HG02885 (cell line): ENCODE results near the gene SETDB2.

Source experiments
- ATAC-seq: cut with Tn5 transposase; IDR thresholded peaks from one replicate; pipeline ENCODE4 v1.9.1; 2021; ENCODE audit warnings: mild to moderate bottlenecking; ENCODE audit not compliant: unreplicated experiment, poor library complexity

Gene SETDB2, protein sequence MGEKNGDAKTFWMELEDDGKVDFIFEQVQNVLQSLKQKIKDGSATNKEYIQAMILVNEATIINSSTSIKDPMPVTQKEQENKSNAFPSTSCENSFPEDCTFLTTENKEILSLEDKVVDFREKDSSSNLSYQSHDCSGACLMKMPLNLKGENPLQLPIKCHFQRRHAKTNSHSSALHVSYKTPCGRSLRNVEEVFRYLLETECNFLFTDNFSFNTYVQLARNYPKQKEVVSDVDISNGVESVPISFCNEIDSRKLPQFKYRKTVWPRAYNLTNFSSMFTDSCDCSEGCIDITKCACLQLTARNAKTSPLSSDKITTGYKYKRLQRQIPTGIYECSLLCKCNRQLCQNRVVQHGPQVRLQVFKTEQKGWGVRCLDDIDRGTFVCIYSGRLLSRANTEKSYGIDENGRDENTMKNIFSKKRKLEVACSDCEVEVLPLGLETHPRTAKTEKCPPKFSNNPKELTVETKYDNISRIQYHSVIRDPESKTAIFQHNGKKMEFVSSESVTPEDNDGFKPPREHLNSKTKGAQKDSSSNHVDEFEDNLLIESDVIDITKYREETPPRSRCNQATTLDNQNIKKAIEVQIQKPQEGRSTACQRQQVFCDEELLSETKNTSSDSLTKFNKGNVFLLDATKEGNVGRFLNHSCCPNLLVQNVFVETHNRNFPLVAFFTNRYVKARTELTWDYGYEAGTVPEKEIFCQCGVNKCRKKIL

DNA sequence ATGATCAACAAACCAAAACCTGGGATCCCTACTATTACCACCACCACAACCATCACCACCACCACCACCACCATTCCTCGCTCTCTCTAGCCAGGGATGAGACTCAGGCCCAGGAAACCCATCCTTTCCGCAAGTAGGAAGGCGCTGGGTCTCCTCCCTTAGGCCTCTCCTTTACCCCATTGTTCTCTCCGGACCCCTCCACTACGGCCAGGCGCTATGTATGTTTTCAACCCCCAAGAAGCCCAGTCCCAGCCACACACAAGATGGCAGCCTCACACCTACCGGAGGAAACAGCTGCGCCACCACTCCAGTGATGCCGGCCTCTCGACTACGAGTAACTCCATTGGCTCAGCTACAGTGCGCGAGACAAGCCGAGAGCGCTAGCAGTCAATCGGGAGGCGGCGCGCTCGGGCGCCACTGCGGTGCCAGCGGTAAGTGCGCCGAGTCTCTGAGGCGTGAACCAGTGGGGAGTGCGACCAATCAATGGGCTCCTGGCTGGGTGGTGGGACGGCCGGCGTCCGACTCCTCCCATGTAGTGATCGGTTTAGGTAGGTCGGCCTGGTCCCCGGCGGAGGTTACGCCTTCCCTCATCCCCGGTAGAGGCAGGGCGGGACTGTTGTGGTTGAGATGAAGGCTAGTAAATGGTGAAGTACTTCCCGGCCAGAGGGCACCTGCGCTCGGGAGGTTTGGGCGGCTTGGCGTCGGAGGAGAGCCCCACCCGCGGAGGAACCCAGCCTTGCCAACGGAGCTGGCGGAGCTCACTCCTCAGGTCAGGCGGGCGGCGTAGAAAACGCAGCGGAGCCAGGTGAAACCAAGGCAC is at the start of gene SETDB2, which contains the start of gene CAB39L:
TSS of gene SETDB2 (plus strand) at position 571 of the 820 bp plus-strand sequence. CDS start 7,620 bp downstream, outside the sequence.
TSS of gene CAB39L (minus strand) at position 361 of the 820 bp plus-strand sequence. CDS start 61,154 bp downstream, outside the sequence.
- peak; percentile 94 for ATAC-seq

DNA sequence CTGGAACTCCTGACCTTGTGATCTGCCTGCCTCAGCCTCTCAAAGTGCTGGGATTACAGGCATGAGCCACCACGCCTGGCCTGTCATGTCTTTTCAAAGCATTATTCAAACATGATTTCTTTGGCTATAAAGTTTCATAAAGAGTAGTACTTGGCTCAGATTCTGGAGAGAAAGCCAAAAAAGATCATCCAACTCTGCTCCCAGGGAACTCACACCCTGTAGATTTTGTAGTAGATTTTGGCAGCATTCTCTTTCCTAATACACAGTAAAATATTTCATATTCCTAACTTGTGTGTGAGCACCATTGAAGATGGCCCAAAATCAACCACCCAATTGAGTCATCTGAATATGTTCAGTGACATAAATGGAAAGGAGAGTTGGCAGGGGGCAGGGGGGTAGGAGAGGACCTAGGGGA is 48.6 kb upstream of the SETDB2 start:
- ATAC-seq = no peak

DNA sequence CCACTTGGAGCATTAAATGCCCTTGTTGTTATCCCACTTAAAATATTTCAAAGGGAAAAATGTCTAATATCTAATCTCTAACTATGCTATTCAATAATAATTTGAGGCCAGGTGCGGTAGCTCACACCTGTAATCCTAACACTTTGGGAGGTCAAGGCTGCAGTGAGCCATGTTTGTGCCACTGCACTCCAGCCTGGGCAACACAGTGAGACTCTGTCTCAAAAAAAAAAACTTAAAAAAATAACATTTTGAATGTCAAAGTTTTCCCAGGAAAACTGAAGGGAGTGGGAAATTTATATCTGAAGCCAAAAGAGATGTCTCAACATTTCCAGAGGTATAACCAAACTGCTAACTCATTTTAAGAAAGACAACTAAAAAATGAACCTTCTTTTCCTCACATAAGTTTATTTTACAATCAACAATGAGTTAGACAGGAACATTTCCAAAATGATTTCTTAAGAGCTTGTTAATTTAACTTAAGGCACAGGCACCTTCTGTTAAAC is 48.1 kb upstream of the SETDB2 start:
- ATAC-seq = no peak

DNA sequence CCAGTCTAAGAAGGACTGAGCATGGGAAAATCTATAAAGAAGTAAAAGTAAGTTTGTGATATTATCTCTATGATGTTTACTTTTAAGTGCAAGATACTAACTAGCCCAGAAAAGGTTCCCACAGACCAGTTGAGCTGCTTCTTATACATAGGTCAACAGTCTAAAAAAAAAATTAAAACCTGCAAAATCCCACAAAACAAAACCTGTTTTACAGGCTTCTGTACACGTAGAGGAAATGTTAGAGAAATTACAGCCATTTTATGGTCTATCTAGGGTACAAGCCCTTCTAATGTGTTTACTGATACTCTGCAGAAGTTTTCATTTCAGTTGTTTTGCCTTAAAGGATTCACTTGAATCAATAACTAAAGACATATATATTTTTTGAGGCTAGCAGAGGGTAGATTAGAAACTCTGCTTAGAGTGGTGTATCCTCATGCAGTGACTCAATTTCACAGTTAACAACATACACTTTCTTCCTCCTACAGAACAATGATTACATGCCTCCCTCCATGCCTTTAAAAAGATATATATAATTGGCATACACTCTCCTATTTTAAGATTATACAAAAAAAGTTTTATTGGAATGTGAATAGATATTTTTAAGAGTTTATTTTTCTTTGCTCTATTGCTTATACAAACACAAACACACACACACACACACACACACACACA is 44.1 kb upstream of the SETDB2 start:
- ATAC-seq = no peak

DNA sequence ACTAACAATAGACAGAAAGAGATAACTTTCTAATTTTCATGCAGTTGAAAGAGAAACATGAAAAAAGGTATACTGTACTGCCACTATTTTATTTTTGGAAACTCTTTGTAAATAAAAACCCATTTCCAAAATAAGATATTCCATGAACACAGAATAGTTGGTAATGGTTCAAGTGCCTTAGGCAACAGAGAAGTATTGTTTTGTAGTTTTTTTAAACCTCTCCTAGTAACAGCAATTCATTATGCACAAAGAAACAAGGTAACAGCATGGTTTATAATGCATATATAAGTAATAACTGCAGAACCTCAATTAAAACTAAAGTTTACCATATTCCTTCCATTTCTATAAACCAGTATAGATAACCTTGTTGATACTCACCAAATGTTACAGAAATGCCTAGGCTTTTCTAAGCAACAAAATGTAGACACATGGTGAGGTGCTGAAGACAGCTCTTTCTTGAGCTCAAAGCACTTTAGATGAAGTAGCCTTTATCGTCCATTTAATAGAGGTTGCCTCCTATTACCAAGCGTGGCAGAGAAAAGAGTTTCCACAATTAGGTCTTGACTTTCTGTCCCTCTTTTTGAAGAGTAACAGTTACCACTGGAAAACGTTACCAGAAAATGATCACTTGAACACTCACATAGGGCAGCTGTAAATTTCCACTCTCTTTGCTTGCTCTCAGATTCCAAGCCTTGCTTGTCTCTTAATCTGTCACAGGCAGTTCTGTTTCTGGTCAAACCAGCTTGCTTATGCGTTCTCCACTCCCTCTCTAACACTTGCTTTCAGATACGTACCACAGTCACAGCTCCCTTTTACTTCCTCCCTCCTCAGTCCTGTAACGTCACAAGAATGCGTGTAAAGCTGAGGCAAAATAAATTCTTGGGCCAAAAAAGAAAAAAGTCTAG is 43.1 kb upstream of the SETDB2 start:
- ATAC-seq = peak; percentile 66

DNA sequence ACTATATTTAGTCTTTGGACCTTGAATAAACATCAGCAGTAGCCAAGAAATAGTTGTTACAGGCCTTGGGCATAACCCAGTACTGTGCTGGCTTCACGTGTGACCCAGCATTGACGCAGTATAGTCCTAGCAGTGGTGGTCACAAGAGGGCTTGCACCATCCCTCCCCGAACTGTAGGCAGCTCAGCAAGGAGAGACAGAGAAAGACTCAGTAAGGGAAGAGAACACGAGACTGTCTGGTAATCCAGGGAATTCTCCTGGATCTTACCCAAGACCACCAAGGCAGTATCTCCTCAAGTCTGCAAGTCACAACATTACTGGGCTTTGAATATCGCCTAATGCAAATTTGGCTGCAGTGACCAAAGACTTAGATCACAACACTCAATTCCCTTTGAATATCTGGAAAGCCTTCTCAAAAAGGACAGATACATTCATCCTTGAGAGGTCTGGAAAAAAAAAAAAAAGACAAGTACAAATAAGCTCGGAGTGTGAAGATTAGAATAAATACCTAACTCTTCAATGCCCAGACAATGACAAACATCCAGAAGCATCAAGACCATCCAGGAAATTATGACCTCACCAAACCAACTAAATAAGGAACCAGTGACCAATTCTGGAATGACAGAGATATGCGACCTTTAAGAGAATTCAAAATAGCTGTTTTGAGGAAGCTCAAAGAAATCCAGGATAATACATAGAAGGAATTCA is 39.9 kb upstream of the SETDB2 start:
- ATAC-seq = no peak

DNA sequence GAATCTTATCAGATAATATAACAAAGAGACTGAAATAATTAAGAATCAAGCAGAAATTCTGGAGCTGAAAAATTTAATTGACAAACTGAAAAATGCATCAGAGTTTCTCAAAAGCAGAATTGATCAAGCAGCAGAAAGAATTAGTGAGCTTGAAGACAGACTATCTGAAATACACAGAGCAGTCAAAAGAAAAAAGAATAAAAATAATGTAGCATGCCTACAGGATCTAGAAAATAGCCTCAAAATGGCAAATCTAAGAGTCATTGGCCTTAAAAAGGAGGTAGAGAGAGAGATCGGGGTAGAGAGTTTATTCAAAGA is 39.4 kb upstream of the SETDB2 start:
- ATAC-seq = no peak

DNA sequence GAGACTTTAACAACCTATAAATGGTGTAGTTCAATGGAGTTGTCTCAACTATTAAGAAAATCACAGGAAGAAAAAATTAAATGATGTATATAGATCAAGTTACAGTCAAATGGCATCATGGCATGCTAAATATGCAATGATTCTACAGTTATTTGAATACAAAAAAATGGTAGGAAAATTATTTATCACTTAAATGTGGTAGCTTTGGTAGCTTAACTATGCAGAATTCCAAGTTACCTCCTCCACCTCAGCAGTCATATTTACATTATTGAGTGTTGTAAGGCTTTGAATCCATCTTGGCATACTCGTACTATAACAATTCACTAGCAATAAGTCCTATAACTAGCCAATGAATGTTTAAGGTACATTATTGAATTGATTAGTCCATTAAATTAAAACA is 37.0 kb upstream of the SETDB2 start:
- ATAC-seq = no peak

DNA sequence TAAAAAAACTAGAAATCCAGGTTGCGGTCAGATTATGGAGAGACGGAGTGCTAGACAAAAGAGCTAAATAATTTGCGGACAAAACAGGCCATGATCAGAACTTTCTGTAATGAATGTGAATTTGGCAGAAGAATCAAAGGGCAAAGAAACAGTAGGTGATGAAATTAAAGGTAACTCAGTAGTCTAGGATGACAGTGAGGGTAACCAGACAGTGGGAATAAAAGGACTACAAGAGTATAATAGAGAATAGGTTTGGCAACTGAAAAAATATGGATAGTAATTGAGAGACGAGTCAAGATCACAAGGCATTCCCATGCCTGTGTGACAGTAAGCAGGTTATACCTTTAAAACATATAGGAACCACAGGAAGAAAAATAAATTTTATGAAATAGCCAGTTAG is 36.1 kb upstream of the SETDB2 start:
- no peak for ATAC-seq

DNA sequence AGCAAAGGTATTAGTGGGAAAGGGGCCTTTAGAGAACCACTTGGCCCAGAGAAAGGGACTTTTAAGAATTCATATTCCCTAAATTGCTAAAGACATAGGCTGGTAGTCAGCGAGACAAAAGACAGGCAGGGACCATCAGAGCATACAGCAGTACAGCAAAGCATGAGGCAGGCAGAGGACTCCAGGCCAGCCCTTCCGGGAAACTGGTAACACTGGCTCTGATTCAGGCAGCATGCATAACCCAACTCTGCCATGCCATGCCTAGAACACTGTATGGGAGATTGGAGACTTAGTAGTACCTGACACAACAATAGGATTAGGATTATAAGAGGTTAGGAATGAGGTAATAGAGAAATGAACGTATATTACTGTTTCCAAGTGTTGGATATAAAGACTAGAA is 35.1 kb upstream of the SETDB2 start:
- ATAC-seq = no peak

DNA sequence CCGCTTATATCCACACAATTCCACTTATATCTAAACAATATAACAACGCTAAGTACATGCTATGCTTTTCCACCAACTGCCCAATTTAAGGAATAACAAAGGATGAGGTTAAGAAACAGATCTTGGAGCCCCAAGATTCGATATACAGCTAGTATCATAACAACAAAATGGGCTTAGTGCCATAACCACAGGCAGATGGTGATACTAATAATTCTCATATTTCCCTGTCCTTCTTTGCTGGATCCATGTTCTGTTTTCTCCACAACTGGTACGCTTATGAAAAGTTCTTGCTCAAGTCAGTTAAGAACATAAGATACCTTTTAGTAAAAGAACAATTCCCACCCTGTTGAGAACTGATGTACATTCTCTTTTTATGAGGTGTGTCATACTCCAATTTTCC is 34.1 kb upstream of the SETDB2 start:
- no peak for ATAC-seq

DNA sequence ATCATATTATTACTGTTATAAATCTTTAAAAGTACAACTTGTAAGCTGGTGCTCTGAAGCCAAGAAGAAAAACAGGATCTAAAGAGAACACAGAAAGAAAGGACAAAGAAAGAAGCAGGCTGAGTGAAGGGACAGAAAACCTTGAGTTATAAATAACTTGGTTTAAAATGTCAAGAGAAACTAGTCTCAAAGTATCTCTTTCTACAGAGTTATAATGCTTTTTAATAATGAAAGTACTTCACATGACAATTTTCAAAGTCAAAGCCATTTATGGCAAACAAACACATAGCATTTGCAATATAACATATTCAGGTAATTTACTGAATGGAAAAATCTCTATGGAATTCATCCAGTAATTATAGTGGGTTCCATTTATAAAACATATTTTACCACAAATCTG is 33.6 kb upstream of the SETDB2 start:
- ATAC-seq = peak; percentile 56

DNA sequence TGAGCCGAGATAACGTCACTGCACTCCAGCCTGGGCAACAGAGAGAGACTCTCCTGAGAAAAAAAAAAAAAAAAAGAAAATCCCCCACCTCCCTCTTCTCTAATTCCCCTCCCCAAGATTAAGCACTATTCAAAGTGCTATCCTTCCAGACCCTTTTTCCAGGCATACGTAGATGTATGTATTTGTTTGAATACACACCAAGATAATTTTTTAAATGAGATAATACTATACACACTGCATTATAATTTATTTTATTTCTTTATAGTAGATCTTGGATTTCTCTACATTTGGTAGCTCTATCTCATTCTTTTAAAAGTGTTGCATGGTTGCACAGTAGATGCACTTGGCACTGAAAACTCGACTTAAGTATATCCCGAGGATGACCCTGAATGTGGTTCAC is 32.7 kb upstream of the SETDB2 start:
- no peak for ATAC-seq

DNA sequence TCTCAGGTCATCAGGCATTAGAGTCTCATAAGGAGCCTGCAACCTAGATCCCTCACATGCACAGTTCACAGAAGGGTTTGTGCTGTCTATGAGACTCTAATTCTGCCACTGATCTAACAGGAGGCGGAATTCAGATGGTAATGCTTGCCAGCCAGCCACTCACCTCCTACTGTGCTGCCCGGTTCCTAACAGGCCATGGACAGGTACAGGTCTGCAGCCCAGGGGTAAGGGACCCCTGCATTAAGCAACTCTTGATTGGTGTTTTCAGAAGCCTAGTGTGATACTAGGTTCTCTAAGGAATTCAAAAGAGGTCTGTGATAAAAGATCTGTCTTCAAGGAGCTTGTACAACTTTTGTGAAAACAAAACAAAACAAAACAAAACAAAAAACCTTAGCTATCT is 31.3 kb upstream of the SETDB2 start:
- ATAC-seq = no peak

DNA sequence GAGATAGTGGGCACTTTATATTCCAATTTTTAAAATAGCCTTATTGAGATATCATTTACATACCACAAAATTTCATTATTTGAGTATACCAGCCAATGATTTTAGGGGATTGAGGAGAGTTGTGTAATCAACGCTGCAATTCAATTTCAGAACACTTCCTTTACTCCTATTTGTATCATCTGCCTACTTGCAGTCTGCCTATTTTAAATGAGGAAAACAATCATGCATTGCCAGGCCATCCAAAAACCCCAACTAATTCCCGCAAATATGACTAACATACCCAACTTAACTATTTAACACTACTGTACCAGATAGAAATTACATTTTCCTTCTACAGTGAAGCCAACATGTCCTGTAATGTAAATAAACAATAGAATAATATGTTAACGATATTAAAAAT is 26.9 kb upstream of the SETDB2 start:
- no peak for ATAC-seq

DNA sequence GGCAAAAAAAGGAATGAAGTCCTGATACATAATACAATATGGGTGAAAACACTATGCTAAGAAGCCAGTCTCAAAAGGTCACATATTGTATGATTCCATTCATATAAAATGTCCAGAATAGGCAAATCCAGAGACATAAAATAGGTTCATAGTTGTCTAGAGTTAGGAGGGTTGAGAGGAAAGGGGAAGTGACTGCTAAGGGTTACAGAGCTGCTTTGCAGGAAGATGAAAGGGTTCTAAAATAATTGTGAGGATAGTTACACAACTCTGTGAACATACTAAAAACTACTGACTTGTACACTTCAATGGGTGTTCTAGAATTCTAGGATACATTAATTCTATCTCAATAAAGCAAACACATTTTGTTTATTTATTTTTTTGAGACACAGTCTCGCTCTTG is 25.9 kb upstream of the SETDB2 start:
- ATAC-seq = no peak

DNA sequence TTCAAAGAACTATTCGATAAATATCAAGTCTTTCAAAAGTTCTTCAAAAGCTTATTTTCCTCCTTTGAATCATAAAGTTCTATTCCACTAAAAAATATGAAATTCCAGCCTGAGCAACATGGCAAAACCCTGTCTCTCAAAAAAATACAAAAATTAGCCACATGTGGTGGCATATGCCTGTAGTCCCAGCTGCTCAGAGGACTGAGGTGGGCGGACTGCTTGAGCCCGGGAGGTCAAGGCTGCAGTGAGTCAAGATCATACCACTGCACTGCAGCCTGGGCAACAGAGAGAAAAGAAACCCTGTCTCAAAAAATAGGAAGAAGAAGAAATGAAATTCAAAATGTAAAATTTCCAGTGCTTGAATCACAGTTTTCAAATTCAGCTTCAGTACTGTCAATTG is 24.8 kb upstream of the SETDB2 start:
- no peak for ATAC-seq

DNA sequence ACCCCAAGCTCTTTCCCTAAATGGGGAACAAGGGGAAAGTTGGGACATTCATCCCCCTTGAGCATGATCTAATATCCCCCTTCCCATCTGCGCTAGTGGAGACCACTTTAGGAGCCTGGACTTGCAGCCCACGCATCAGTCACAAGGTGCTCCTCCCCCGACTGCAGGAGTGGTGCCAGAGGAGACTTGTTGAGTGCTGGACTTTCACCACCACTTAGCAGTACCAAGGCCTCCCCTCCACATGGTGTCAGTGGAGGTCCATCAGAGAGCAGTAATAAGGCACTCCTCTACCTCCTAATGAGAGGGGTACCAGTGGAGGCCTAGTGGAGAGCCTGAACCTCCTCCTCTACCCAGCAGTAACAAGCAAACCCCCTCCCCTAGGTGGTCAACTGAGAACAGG is 22.7 kb upstream of the SETDB2 start:
- peak; percentile 83 for ATAC-seq
